Suprapubic skin (tissue), 4 donors: ENCODE results near the gene TXNL1. TPM values are rescaled to one million over a fixed set of nuclear protein-coding genes. Genes with fewer than 3 reads are reported as not detected.
A peak's percentile ranks its signal among the peaks of the same experiment; 100 is the strongest.
"Not testable (repeated sequence)": the region's sequence is repeated elsewhere in the genome, so short reads cannot be mapped to it uniquely, and the experiment has no call there.

ENCODE experiments used
- DNase-seq, 2 donors: peaks; one replicate each; pipeline ENCODE4 v3.0.0-alpha.2; 2019; ENCODE audit warnings: low spot score in 2 of 2
- H3K27ac ChIP-seq: fragments of 200-600 bp; sonication (generic); one replicate; pipeline ENCODE4 v1.5.1; 2019
- H3K27me3 ChIP-seq: fragments of 200-600 bp; sonication (generic); one replicate; pipeline ENCODE4 v1.5.1; 2019
- H3K36me3 ChIP-seq: fragments of 200-600 bp; sonication (generic); one replicate; pipeline ENCODE4 v1.5.1; 2019
- H3K4me1 ChIP-seq: fragments of 200-600 bp; sonication (generic); one replicate; pipeline ENCODE4 v1.5.1; 2019
- H3K4me3 ChIP-seq: fragments of 200-600 bp; sonication (generic); one replicate; pipeline ENCODE4 v1.5.1; 2019; ENCODE audit warnings: mild to moderate bottlenecking
- H3K9me3 ChIP-seq: fragments of 200-600 bp; sonication (generic); one replicate; pipeline ENCODE4 v1.5.1; 2019
- CTCF ChIP-seq, 2 donors: fragments of 200-600 bp in 1 of 2; fragments of 450-650 bp in 1 of 2; sonication (generic) in 1 of 2; IDR thresholded peaks; one replicate each; pipeline ENCODE4 v1.5.1; 2016 to 2019; ENCODE audit warnings: antibody characterized with exemption in 2 of 2, mild to moderate bottlenecking in 1 of 2, moderate library complexity in 1 of 2
- EP300 ChIP-seq: sonication (generic); formaldehyde crosslinking; IDR thresholded peaks from one replicate; pipeline ENCODE4 v1.6.1; 2017; ENCODE audit warnings: antibody characterized with exemption
- POLR2A ChIP-seq, 2 donors: fragments of 450-650 bp; IDR thresholded peaks; one replicate each; pipeline ENCODE4 v1.6.1; 2017; ENCODE audit warnings: antibody characterized with exemption in 2 of 2, mild to moderate bottlenecking in 2 of 2, moderate library complexity in 2 of 2
- POLR2AphosphoS5 ChIP-seq, 3 donors: sonication (generic); formaldehyde crosslinking; IDR thresholded peaks; one replicate each; pipeline ENCODE4 v1.6.1; 2017; ENCODE audit warnings: antibody characterized with exemption in 3 of 3
- WGBS: methylation state at CpG from one replicate; pipeline ENCODE4 v1.1.5; 2018; 5-methylcytosine and 5-hydroxymethylcytosine counted together
- total RNA-seq, 4 donors: library from RNA; depleted of rRNA; stranded (reverse); fragments of >200 nt; gene quantifications; one replicate each; pipeline ENCODE4 v1.1.0, GENCODE V29; 2016

TXNL1 gene
- total RNA-seq, 4 donors from 2014 or later = 23.7 to 57.8 (median 47.8) TPM

- TF ChIP-seq CTCF (IDR thresholded peaks at IDR 0.05) = no peak
- TF ChIP-seq EP300 = no peak
- no peak for TF ChIP-seq POLR2A (IDR thresholded peaks at IDR 0.05)
- TF ChIP-seq POLR2AphosphoS5 (IDR thresholded peaks at IDR 0.05) = no peak
- Histone ChIP-seq H3K27me3 (no peaks in the 10 kb centered on the region), H3K27ac (no peak overlapping the region), H3K36me3 (no peaks in the 10 kb centered on the region), H3K4me1 (no peaks in the 10 kb centered on the region), H3K4me3 (no peak overlapping the region), H3K9me3 (no peaks in the 10 kb centered on the region)
- WGBS = 93% methylated on average over 1 of the region's 1 CpG
- DNase-seq = no peak
Measured at GRCh38 chr18:56660655-56661054, 22.3 kb upstream of the TXNL1 start.

GRCh38 chr18:56659111-56659510 is 20.7 kb upstream of the TXNL1 start:
- H3K27ac ChIP-seq = no peak overlapping the region
- no peaks in the 10 kb centered on the region for H3K9me3 ChIP-seq
- H3K36me3 ChIP-seq = no peaks in the 10 kb centered on the region
- no peaks in the 10 kb centered on the region for H3K27me3 ChIP-seq
- 96% methylated on average over 4 of the region's 4 CpGs for WGBS
- no peak for DNase-seq
- no peak overlapping the region for H3K4me3 ChIP-seq
- TF ChIP-seq EP300 (no peak), CTCF (IDR thresholded peaks at IDR 0.05) (no peak), POLR2AphosphoS5 (IDR thresholded peaks at IDR 0.05) (no peak), POLR2A (IDR thresholded peaks at IDR 0.05) (no peak)
- no peaks in the 10 kb centered on the region for H3K4me1 ChIP-seq

GRCh38 chr18:56658261-56658660 is 19.9 kb upstream of the TXNL1 start:
- H3K27ac ChIP-seq = no peak overlapping the region
- no peak overlapping the region for H3K4me3 ChIP-seq
- H3K9me3 ChIP-seq = no peaks in the 10 kb centered on the region
- no peaks in the 10 kb centered on the region for H3K36me3 ChIP-seq
- WGBS = 91% methylated on average over 2 of the region's 2 CpGs
- DNase-seq = no peak
- no peaks in the 10 kb centered on the region for H3K27me3 ChIP-seq
- H3K4me1 ChIP-seq = no peaks in the 10 kb centered on the region
- no peak for TF ChIP-seq POLR2A (IDR thresholded peaks at IDR 0.05)
- TF ChIP-seq EP300 = no peak
- TF ChIP-seq POLR2AphosphoS5 (IDR thresholded peaks at IDR 0.05) = no peak
- no peak for TF ChIP-seq CTCF (IDR thresholded peaks at IDR 0.05)

GRCh38 chr18:56654280-56654679 is 15.9 kb upstream of the TXNL1 start:
- not testable (repeated sequence) for H3K4me3 ChIP-seq, H3K36me3 ChIP-seq
- 98% methylated on average over 7 of the region's 7 CpGs for WGBS

GRCh38 chr18:56652802-56653201 is 14.4 kb upstream of the TXNL1 start:
- H3K4me3 ChIP-seq = no peak overlapping the region
- no peak for TF ChIP-seq POLR2A (IDR thresholded peaks at IDR 0.05)
- TF ChIP-seq POLR2AphosphoS5 (IDR thresholded peaks at IDR 0.05) = no peak
- no peak for TF ChIP-seq EP300
- TF ChIP-seq CTCF (IDR thresholded peaks at IDR 0.05) = no peak
- 76% methylated on average over 4 of the region's 4 CpGs for WGBS
- no peak overlapping the region for H3K27ac ChIP-seq
- no peaks in the 10 kb centered on the region for H3K9me3 ChIP-seq
- H3K27me3 ChIP-seq = no peaks in the 10 kb centered on the region
- H3K4me1 ChIP-seq = peaks cover 16% of the 10 kb centered on the region
- DNase-seq = no peak
- no peaks in the 10 kb centered on the region for H3K36me3 ChIP-seq

More at GRCh38 chr18:56654280-56654679, 15.9 kb upstream of the TXNL1 start:
- H3K27ac ChIP-seq, H3K27me3 ChIP-seq, H3K9me3 ChIP-seq, DNase-seq: not testable (repeated sequence)
- H3K4me1 ChIP-seq = peaks cover 16% of the 10 kb centered on the region

- TF ChIP-seq POLR2AphosphoS5 (IDR thresholded peaks at IDR 0.05) (no peak), POLR2A (IDR thresholded peaks at IDR 0.05) (no peak), CTCF (IDR thresholded peaks at IDR 0.05) (no peak), EP300 (no peak)
- Histone ChIP-seq H3K27ac (peak overlapping the region; percentile 82), H3K4me1 (peaks cover 16% of the 10 kb centered on the region), H3K36me3 (no peaks in the 10 kb centered on the region), H3K4me3 (peak overlapping the region; percentile 86), H3K27me3 (no peaks in the 10 kb centered on the region), H3K9me3 (no peaks in the 10 kb centered on the region)
- 7% methylated on average over 4 of the region's 5 CpGs for WGBS
- DNase-seq = no peak
Measured at GRCh38 chr18:56651771-56652092, 13.3 kb upstream of the TXNL1 start.
